SK-N-SH treated with all-trans-retinoic acid at 6 μM for 48 hours (cell line): ENCODE results near the gene SLC22A12.

Source experiments
- ATAC-seq: fragments of 200-7000 bp; cut with Tn5 transposase; 3 replicates; pipeline ENCODE4 v1.9.1; 2020; ENCODE audit warnings: mild to moderate bottlenecking, moderate library complexity
- ARNTL ChIP-seq: fragments of 450-650 bp; formaldehyde crosslinking; IDR thresholded peaks from 2 replicates; pipeline ENCODE4 v1.5.0; 2020; ENCODE audit warnings: low read depth, mild to moderate bottlenecking, moderate library complexity, borderline replicate concordance
- BACH2 ChIP-seq: fragments of 250-450 bp; sonication (Bioruptor Pico); IDR thresholded peaks from 2 replicates; pipeline ENCODE4 v1.9.0; 2021; ENCODE audit warnings: mild to moderate bottlenecking, borderline replicate concordance
- ESRRG ChIP-seq: fragments of 250-450 bp; sonication (Bioruptor Pico); IDR thresholded peaks from 2 replicates; pipeline ENCODE4 v1.6.1; 2021; ENCODE audit warnings: mild to moderate bottlenecking
- ISL1 ChIP-seq: fragments of 250-450 bp; sonication (Bioruptor Pico); IDR thresholded peaks from 2 replicates; pipeline ENCODE4 v2.1.2; 2022; ENCODE audit warnings: mild to moderate bottlenecking, moderate library complexity
- OSR1 ChIP-seq: fragments of 250-450 bp; sonication (Bioruptor Pico); IDR thresholded peaks from 2 replicates; pipeline ENCODE4 v1.8.0; 2022; ENCODE audit warnings: moderate library complexity, mild to moderate bottlenecking, inconsistent platforms
- PPARA ChIP-seq: fragments of 250-450 bp; sonication (Bioruptor Pico); IDR thresholded peaks from 2 replicates; pipeline ENCODE4 v1.5.0; 2020; ENCODE audit warnings: mild to moderate bottlenecking, borderline replicate concordance
- RARB ChIP-seq: fragments of 250-450 bp; sonication (Bioruptor Pico); IDR thresholded peaks from 2 replicates; pipeline ENCODE4 v1.8.0; 2021; ENCODE audit warnings: mild to moderate bottlenecking, moderate library complexity
- SNAI2 ChIP-seq: fragments of 250-450 bp; sonication (Bioruptor Pico); IDR thresholded peaks from 2 replicates; pipeline ENCODE4 v1.5.0; 2020; ENCODE audit warnings: mild to moderate bottlenecking, moderate library complexity
- TCF4 ChIP-seq: fragments of 250-450 bp; sonication (Bioruptor Pico); IDR thresholded peaks from 2 replicates; pipeline ENCODE4 v1.8.0; 2021; ENCODE audit warnings: mild to moderate bottlenecking, moderate library complexity, borderline replicate concordance
- TOX ChIP-seq: fragments of 250-450 bp; sonication (Bioruptor Pico); IDR thresholded peaks from 2 replicates; pipeline ENCODE4 v1.8.0; 2021; ENCODE audit warnings: mild to moderate bottlenecking, moderate library complexity, borderline replicate concordance
- ZC3H10 ChIP-seq: fragments of 250-450 bp; sonication (Bioruptor Pico); IDR thresholded peaks from 2 replicates; pipeline ENCODE4 v1.5.1; 2021; ENCODE audit warnings: mild to moderate bottlenecking, moderate library complexity
- ZFP3 ChIP-seq: fragments of 250-450 bp; sonication (Bioruptor Pico); IDR thresholded peaks from 2 replicates; pipeline ENCODE4 v1.5.0; 2020; ENCODE audit warnings: mild to moderate bottlenecking, moderate library complexity
- ZFP30 ChIP-seq: fragments of 450-650 bp; formaldehyde crosslinking; IDR thresholded peaks from 2 replicates; pipeline ENCODE4 v1.5.0; 2022; ENCODE audit warnings: mild to moderate bottlenecking, moderate library complexity
- ZNF565 ChIP-seq: fragments of 450-650 bp; formaldehyde crosslinking; conservative IDR thresholded peaks from 2 replicates; pipeline ENCODE4 v1.5.0; 2020; ENCODE audit warnings: low read depth, mild to moderate bottlenecking, moderate library complexity
- ZNF70 ChIP-seq: fragments of 450-650 bp; formaldehyde crosslinking; IDR thresholded peaks from 2 replicates; pipeline ENCODE4 v1.5.0; 2020; ENCODE audit warnings: mild to moderate bottlenecking, moderate library complexity
- ZNF8 ChIP-seq: fragments of 450-650 bp; formaldehyde crosslinking; IDR thresholded peaks from 2 replicates; pipeline ENCODE4 v1.5.0; 2020; ENCODE audit warnings: mild to moderate bottlenecking, moderate library complexity
- TF ChIP-seq, protein P1 (sequence below): fragments of 250-450 bp; sonication (Bioruptor Pico); IDR thresholded peaks from 2 replicates; pipeline ENCODE4 v1.8.0; 2021; ENCODE audit warnings: low read depth, mild to moderate bottlenecking, moderate library complexity, borderline replicate concordance
- TF ChIP-seq, protein P2 (sequence below): fragments of 250-450 bp; sonication (Bioruptor Pico); IDR thresholded peaks from 2 replicates; pipeline ENCODE4 v1.5.1; 2021; ENCODE audit warnings: mild to moderate bottlenecking, moderate library complexity
- TF ChIP-seq, protein P3 (sequence below): fragments of 250-450 bp; sonication (Bioruptor Pico); IDR thresholded peaks from 2 replicates; pipeline ENCODE4 v1.5.0; 2020; ENCODE audit warnings: mild to moderate bottlenecking, moderate library complexity
- TF ChIP-seq, protein P4 (sequence below): fragments of 250-450 bp; sonication (Bioruptor Pico); IDR thresholded peaks from 2 replicates; pipeline ENCODE4 v1.8.0; 2020; ENCODE audit warnings: mild to moderate bottlenecking, moderate library complexity, borderline replicate concordance

Gene SLC22A12

DNA sequence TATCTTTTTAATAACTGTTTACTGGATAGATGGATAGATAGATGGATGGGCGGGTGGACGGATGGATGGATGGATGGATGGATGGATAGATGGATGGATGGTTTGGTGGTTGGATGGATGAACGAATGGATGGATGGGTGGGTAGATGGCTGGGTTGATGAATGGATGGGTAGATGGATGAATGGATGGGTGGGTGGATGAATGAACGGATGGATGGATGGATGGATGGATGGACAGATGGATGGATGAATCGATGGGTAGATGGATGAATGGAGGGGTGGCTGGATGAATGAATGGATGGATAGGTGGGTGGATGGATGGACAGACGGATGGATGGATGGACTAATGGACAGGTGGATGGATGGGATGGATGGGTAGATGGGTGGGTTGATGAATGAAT is 13.8 kb upstream of the SLC22A12 start:
- no peak for ATAC-seq
- TF ChIP-seq ZNF70 (CRISPR knock-in tag) (no peak), ZFP30 (CRISPR knock-in tag) (no peak), OSR1 (CRISPR knock-in tag) (no peak), TOX (CRISPR knock-in tag) (no peak), ISL1 (CRISPR knock-in tag) (no peak)
- TF ChIP-seq, protein P1, sequence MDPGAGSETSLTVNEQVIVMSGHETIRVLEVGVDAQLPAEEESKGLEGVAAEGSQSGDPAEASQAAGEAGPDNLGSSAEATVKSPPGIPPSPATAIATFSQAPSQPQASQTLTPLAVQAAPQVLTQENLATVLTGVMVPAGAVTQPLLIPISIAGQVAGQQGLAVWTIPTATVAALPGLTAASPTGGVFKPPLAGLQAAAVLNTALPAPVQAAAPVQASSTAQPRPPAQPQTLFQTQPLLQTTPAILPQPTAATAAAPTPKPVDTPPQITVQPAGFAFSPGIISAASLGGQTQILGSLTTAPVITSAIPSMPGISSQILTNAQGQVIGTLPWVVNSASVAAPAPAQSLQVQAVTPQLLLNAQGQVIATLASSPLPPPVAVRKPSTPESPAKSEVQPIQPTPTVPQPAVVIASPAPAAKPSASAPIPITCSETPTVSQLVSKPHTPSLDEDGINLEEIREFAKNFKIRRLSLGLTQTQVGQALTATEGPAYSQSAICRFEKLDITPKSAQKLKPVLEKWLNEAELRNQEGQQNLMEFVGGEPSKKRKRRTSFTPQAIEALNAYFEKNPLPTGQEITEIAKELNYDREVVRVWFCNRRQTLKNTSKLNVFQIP (CRISPR knock-in tag), result no peak
- TF ChIP-seq, protein P2, sequence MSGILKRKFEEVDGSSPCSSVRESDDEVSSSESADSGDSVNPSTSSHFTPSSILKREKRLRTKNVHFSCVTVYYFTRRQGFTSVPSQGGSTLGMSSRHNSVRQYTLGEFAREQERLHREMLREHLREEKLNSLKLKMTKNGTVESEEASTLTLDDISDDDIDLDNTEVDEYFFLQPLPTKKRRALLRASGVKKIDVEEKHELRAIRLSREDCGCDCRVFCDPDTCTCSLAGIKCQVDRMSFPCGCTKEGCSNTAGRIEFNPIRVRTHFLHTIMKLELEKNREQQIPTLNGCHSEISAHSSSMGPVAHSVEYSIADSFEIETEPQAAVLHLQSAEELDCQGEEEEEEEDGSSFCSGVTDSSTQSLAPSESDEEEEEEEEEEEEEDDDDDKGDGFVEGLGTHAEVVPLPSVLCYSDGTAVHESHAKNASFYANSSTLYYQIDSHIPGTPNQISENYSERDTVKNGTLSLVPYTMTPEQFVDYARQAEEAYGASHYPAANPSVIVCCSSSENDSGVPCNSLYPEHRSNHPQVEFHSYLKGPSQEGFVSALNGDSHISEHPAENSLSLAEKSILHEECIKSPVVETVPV (CRISPR knock-in tag), result no peak
- TF ChIP-seq, protein P3, sequence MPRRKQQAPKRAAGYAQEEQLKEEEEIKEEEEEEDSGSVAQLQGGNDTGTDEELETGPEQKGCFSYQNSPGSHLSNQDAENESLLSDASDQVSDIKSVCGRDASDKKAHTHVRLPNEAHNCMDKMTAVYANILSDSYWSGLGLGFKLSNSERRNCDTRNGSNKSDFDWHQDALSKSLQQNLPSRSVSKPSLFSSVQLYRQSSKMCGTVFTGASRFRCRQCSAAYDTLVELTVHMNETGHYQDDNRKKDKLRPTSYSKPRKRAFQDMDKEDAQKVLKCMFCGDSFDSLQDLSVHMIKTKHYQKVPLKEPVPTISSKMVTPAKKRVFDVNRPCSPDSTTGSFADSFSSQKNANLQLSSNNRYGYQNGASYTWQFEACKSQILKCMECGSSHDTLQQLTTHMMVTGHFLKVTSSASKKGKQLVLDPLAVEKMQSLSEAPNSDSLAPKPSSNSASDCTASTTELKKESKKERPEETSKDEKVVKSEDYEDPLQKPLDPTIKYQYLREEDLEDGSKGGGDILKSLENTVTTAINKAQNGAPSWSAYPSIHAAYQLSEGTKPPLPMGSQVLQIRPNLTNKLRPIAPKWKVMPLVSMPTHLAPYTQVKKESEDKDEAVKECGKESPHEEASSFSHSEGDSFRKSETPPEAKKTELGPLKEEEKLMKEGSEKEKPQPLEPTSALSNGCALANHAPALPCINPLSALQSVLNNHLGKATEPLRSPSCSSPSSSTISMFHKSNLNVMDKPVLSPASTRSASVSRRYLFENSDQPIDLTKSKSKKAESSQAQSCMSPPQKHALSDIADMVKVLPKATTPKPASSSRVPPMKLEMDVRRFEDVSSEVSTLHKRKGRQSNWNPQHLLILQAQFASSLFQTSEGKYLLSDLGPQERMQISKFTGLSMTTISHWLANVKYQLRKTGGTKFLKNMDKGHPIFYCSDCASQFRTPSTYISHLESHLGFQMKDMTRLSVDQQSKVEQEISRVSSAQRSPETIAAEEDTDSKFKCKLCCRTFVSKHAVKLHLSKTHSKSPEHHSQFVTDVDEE, result no peak

DNA sequence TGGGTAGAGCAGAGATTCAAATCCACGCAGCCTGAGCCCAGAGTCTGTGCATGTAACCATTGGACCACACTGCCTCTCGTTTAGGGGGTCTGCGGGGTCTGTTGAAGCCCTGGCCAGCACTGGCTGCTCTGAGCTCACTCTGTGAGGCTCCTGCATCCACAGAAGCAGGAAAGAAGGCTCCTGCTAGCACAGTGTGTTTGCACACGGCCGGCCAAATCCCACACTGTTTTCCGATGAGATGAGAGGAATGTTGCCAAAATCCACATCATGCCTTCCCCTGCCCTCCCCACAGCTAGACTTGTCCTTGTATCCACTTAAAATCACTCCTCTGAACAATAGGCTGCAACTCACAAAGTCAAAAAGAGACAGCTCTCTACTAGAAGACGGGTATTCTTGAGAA is 10.6 kb upstream of the SLC22A12 start:
- ATAC-seq, result no peak
- TF ChIP-seq ISL1 (CRISPR knock-in tag) (no peak), PPARA (CRISPR knock-in tag) (no peak), ESRRG (CRISPR knock-in tag) (no peak), ZFP3 (CRISPR knock-in tag) (no peak), ZNF565 (CRISPR knock-in tag) (no peak), ZNF8 (CRISPR knock-in tag) (no peak), BACH2 (CRISPR knock-in tag) (no peak), ZFP30 (CRISPR knock-in tag) (no peak), RARB (CRISPR knock-in tag) (no peak), SNAI2 (CRISPR knock-in tag) (no peak), TCF4 (no peak)
- TF ChIP-seq, protein P3, result no peak
- TF ChIP-seq, all 23 proteins: peak for 0

DNA sequence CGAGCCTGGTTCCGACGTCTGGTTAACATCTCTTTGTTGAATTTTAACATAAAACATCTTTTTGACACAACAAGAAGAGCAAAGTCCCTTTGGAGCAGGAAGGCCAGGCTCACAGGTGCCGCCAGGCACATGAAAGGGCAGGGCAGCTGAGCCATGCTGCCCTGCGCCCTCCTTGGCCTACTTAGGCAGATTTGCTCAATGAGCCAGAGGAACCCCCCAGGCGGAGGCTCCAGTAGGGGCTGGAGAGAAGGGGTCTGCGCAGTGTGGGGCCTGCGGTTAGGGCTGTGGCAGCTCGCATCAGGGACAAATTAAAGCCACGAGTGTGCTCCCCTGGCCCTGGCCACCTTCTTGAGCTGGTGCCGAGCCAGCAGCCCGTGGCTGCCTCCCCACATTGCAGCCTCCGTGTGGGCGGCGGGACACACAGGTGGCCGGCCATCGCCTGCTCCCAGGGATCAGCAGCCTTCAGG is 9.9 kb upstream of the SLC22A12 start:
- no peak for ATAC-seq

More for the DNA sequence above, 9.9 kb upstream of the SLC22A12 start:
- TF ChIP-seq ARNTL (CRISPR knock-in tag) (no peak), ZFP30 (CRISPR knock-in tag) (no peak), ISL1 (CRISPR knock-in tag) (no peak), ZC3H10 (no peak), ESRRG (CRISPR knock-in tag) (no peak)
- TF ChIP-seq, protein P4, sequence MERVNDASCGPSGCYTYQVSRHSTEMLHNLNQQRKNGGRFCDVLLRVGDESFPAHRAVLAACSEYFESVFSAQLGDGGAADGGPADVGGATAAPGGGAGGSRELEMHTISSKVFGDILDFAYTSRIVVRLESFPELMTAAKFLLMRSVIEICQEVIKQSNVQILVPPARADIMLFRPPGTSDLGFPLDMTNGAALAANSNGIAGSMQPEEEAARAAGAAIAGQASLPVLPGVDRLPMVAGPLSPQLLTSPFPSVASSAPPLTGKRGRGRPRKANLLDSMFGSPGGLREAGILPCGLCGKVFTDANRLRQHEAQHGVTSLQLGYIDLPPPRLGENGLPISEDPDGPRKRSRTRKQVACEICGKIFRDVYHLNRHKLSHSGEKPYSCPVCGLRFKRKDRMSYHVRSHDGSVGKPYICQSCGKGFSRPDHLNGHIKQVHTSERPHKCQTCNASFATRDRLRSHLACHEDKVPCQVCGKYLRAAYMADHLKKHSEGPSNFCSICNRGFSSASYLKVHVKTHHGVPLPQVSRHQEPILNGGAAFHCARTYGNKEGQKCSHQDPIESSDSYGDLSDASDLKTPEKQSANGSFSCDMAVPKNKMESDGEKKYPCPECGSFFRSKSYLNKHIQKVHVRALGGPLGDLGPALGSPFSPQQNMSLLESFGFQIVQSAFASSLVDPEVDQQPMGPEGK (CRISPR knock-in tag), result no peak
